ENCODE results near the gene ALDH4A1. TPM values are rescaled to one million over a fixed set of nuclear protein-coding genes. Genes with fewer than 3 reads are reported as not detected.
"Not testable (repeated sequence)": the region's sequence is repeated elsewhere in the genome, so short reads cannot be mapped to it uniquely, and the experiment has no call there.

Gene ALDH4A1
- polyA plus RNA-seq, 4 donors = 0.22 to 6.3 (median 1.3) TPM

GRCh38 chr1:18840145-18840544, 62.2 kb downstream of the ALDH4A1 start:
- Histone ChIP-seq H3K9me3 (ENCODE audit: control insufficient read depth in 2 of 2, insufficient read depth in 1 of 2, low read depth in 1 of 2, low read length in 1 of 2) (no peaks in the 10 kb centered on the region), H3K4me1 (ENCODE audit: control insufficient read depth in 3 of 3, insufficient read depth in 2 of 3, low read depth in 1 of 3, low read length in 2 of 3) (no peaks in the 10 kb centered on the region), H3K4me3 (ENCODE audit: low read depth in 1 of 3, low read length in 3 of 3) (no peak overlapping the region), H3K27me3 (ENCODE audit: control insufficient read depth in 3 of 3, insufficient read depth in 3 of 3, low read length in 3 of 3) (peaks cover 0 to 3% (median 3%) of the 10 kb centered on the region in 3 donors), H3K36me3 (ENCODE audit: control insufficient read depth in 3 of 3, insufficient read depth in 2 of 3, low read depth in 1 of 3, low read length in 3 of 3) (no peaks in the 10 kb centered on the region), H3K27ac (ENCODE audit: low read depth in 1 of 3, low read length in 2 of 3) (no peak overlapping the region)
- WGBS, 3 donors = 93 to 94% (median 93%) methylated on average over 17 of the region's 17 CpGs
- no peak for DNase-seq
- FAIRE-seq = no peak

- no peak overlapping the region for H3K27ac ChIP-seq (ENCODE audit: low read depth in 1 of 3, low read length in 2 of 3)
- 63 to 70% (median 64%) methylated on average over 5 of the region's 5 CpGs for WGBS, 3 donors
- FAIRE-seq (no peak), DNase-seq (no peak)
- no peaks in the 10 kb centered on the region for H3K4me1 ChIP-seq (ENCODE audit: control insufficient read depth in 3 of 3, insufficient read depth in 2 of 3, low read depth in 1 of 3, low read length in 2 of 3)
- H3K36me3 ChIP-seq (ENCODE audit: control insufficient read depth in 3 of 3, insufficient read depth in 2 of 3, low read depth in 1 of 3, low read length in 3 of 3) = no peaks in the 10 kb centered on the region
- H3K4me3 ChIP-seq (ENCODE audit: low read depth in 1 of 3, low read length in 3 of 3) = no peak overlapping the region
- peaks cover 0 to 3% (median 3%) of the 10 kb centered on the region in 3 donors for H3K27me3 ChIP-seq (ENCODE audit: control insufficient read depth in 3 of 3, insufficient read depth in 3 of 3, low read length in 3 of 3)
- no peaks in the 10 kb centered on the region for H3K9me3 ChIP-seq (ENCODE audit: control insufficient read depth in 2 of 2, insufficient read depth in 1 of 2, low read depth in 1 of 2, low read length in 1 of 2)
Observed at GRCh38 chr1:18836654-18837053, 65.7 kb downstream of the ALDH4A1 start.

- not testable (repeated sequence) for DNase-seq; H3K27me3 ChIP-seq (ENCODE audit: control insufficient read depth in 3 of 3, insufficient read depth in 3 of 3, low read length in 3 of 3); H3K4me1 ChIP-seq (ENCODE audit: control insufficient read depth in 3 of 3, insufficient read depth in 2 of 3, low read depth in 1 of 3, low read length in 2 of 3); H3K9me3 ChIP-seq (ENCODE audit: control insufficient read depth in 2 of 2, insufficient read depth in 1 of 2, low read depth in 1 of 2, low read length in 1 of 2); FAIRE-seq; H3K27ac ChIP-seq (ENCODE audit: low read depth in 1 of 3, low read length in 2 of 3); H3K4me3 ChIP-seq (ENCODE audit: low read depth in 1 of 3, low read length in 3 of 3); H3K36me3 ChIP-seq (ENCODE audit: control insufficient read depth in 3 of 3, insufficient read depth in 2 of 3, low read depth in 1 of 3, low read length in 3 of 3)
- WGBS, 3 donors = 13 to 35% (median 21%) methylated on average over 1 of the region's 1 CpG
Observed at GRCh38 chr1:18832319-18832718, 70.0 kb downstream of the ALDH4A1 start.

GRCh38 chr1:18831656-18832055, 70.7 kb downstream of the ALDH4A1 start:
- no peaks in the 10 kb centered on the region for H3K36me3 ChIP-seq (ENCODE audit: control insufficient read depth in 3 of 3, insufficient read depth in 2 of 3, low read depth in 1 of 3, low read length in 3 of 3)
- no peak overlapping the region for H3K27ac ChIP-seq (ENCODE audit: low read depth in 1 of 3, low read length in 2 of 3)
- no peaks in the 10 kb centered on the region for H3K4me1 ChIP-seq (ENCODE audit: control insufficient read depth in 3 of 3, insufficient read depth in 2 of 3, low read depth in 1 of 3, low read length in 2 of 3)
- DNase-seq (no peak), FAIRE-seq (no peak)
- no peak overlapping the region for H3K4me3 ChIP-seq (ENCODE audit: low read depth in 1 of 3, low read length in 3 of 3)
- WGBS, 3 donors = 81 to 100% (median 86%) methylated on average over 2 of the region's 2 CpGs
- no peaks in the 10 kb centered on the region for H3K9me3 ChIP-seq (ENCODE audit: control insufficient read depth in 2 of 2, insufficient read depth in 1 of 2, low read depth in 1 of 2, low read length in 1 of 2)
- peaks cover 0 to 3% (median 0%) of the 10 kb centered on the region in 3 donors for H3K27me3 ChIP-seq (ENCODE audit: control insufficient read depth in 3 of 3, insufficient read depth in 3 of 3, low read length in 3 of 3)

- Histone ChIP-seq H3K36me3 (ENCODE audit: control insufficient read depth in 3 of 3, insufficient read depth in 2 of 3, low read depth in 1 of 3, low read length in 3 of 3) (no peaks in the 10 kb centered on the region), H3K9me3 (ENCODE audit: control insufficient read depth in 2 of 2, insufficient read depth in 1 of 2, low read depth in 1 of 2, low read length in 1 of 2) (no peaks in the 10 kb centered on the region), H3K27me3 (ENCODE audit: control insufficient read depth in 3 of 3, insufficient read depth in 3 of 3, low read length in 3 of 3) (peaks cover 0 to 3% (median 0%) of the 10 kb centered on the region in 3 donors), H3K27ac (ENCODE audit: low read depth in 1 of 3, low read length in 2 of 3) (no peak overlapping the region), H3K4me1 (ENCODE audit: control insufficient read depth in 3 of 3, insufficient read depth in 2 of 3, low read depth in 1 of 3, low read length in 2 of 3) (no peaks in the 10 kb centered on the region), H3K4me3 (ENCODE audit: low read depth in 1 of 3, low read length in 3 of 3) (no peak overlapping the region)
- DNase-seq (no peak), FAIRE-seq (no peak)
- WGBS, 3 donors = 54 to 66% (median 60%) methylated on average over 11 to 12 of the region's 12 CpGs
Observed at GRCh38 chr1:18830596-18830995, 71.8 kb downstream of the ALDH4A1 start.

- Histone ChIP-seq H3K27me3 (ENCODE audit: control insufficient read depth in 3 of 3, insufficient read depth in 3 of 3, low read length in 3 of 3) (no peaks in the 10 kb centered on the region), H3K27ac (ENCODE audit: low read depth in 1 of 3, low read length in 2 of 3) (no peak overlapping the region), H3K9me3 (ENCODE audit: control insufficient read depth in 2 of 2, insufficient read depth in 1 of 2, low read depth in 1 of 2, low read length in 1 of 2) (no peaks in the 10 kb centered on the region), H3K4me3 (ENCODE audit: low read depth in 1 of 3, low read length in 3 of 3) (no peak overlapping the region), H3K36me3 (ENCODE audit: control insufficient read depth in 3 of 3, insufficient read depth in 2 of 3, low read depth in 1 of 3, low read length in 3 of 3) (no peaks in the 10 kb centered on the region), H3K4me1 (ENCODE audit: control insufficient read depth in 3 of 3, insufficient read depth in 2 of 3, low read depth in 1 of 3, low read length in 2 of 3) (no peaks in the 10 kb centered on the region)
- FAIRE-seq (no peak), DNase-seq (no peak)
- WGBS, 3 donors = 82 to 93% (median 90%) methylated on average over 1 of the region's 1 CpG
Observed at GRCh38 chr1:18829671-18830070, 72.7 kb downstream of the ALDH4A1 start.

- no peak for DNase-seq
- WGBS, 3 donors = 19 to 49% (median 21%) methylated on average over 2 of the region's 2 CpGs
- FAIRE-seq = no peak
- Histone ChIP-seq H3K4me1 (ENCODE audit: control insufficient read depth in 3 of 3, insufficient read depth in 2 of 3, low read depth in 1 of 3, low read length in 2 of 3) (no peaks in the 10 kb centered on the region), H3K9me3 (ENCODE audit: control insufficient read depth in 2 of 2, insufficient read depth in 1 of 2, low read depth in 1 of 2, low read length in 1 of 2) (no peaks in the 10 kb centered on the region), H3K27me3 (ENCODE audit: control insufficient read depth in 3 of 3, insufficient read depth in 3 of 3, low read length in 3 of 3) (no peaks in the 10 kb centered on the region), H3K27ac (ENCODE audit: low read depth in 1 of 3, low read length in 2 of 3) (no peak overlapping the region), H3K36me3 (ENCODE audit: control insufficient read depth in 3 of 3, insufficient read depth in 2 of 3, low read depth in 1 of 3, low read length in 3 of 3) (no peaks in the 10 kb centered on the region), H3K4me3 (ENCODE audit: low read depth in 1 of 3, low read length in 3 of 3) (no peak overlapping the region)
Observed at GRCh38 chr1:18828224-18828623, 74.1 kb downstream of the ALDH4A1 start.

- Histone ChIP-seq H3K4me1 (ENCODE audit: control insufficient read depth in 3 of 3, insufficient read depth in 2 of 3, low read depth in 1 of 3, low read length in 2 of 3) (no peaks in the 10 kb centered on the region), H3K27me3 (ENCODE audit: control insufficient read depth in 3 of 3, insufficient read depth in 3 of 3, low read length in 3 of 3) (peaks cover 3 to 9% (median 8%) of the 10 kb centered on the region in 3 donors), H3K4me3 (ENCODE audit: low read depth in 1 of 3, low read length in 3 of 3) (no peak overlapping the region), H3K27ac (ENCODE audit: low read depth in 1 of 3, low read length in 2 of 3) (no peak overlapping the region), H3K9me3 (ENCODE audit: control insufficient read depth in 2 of 2, insufficient read depth in 1 of 2, low read depth in 1 of 2, low read length in 1 of 2) (no peaks in the 10 kb centered on the region), H3K36me3 (ENCODE audit: control insufficient read depth in 3 of 3, insufficient read depth in 2 of 3, low read depth in 1 of 3, low read length in 3 of 3) (no peaks in the 10 kb centered on the region)
- DNase-seq = no peak
- no peak for FAIRE-seq
- 83 to 91% (median 86%) methylated on average over 6 of the region's 6 CpGs for WGBS, 3 donors
Observed at GRCh38 chr1:18823438-18823837, 78.9 kb downstream of the ALDH4A1 start.

All from small intestine (tissue), 7 donors.